HepG2 (cell line): ENCODE data around the gene DDIT4. TPM values are rescaled to one million over a fixed set of nuclear protein-coding genes. Genes with fewer than 3 reads are reported as not detected.

Experiments used
- ATAC-seq: fragments of 200-7000 bp; cut with Tn5 transposase; 3 replicates; pipeline ENCODE4 v1.9.1; 2020; ENCODE audit warnings: mild to moderate bottlenecking, moderate library complexity
- BruUV-seq: library from RNA; stranded (reverse); fragments of 400-500 nt; replicated peaks from 2 replicates; lab custom pipeline; 2021; lab: Mats Ljungman, UMichigan
- CTCF ChIA-PET: fragments of 300-600 bp; formaldehyde crosslinking; extraction: SDS; loops from one replicate; lab custom pipeline; 2021; ENCODE audit warnings: low total read pairs, inconsistent platforms, low intra/inter-chr PET ratio; lab: Yijun Ruan, JAX
- POLR2A ChIA-PET: fragments of 350-600 bp; sonication (Branson Sonifier 250); formaldehyde crosslinking; loops from one replicate; lab custom pipeline; 2020; ENCODE audit warnings: antibody characterized with exemption, inconsistent platforms; lab: Yijun Ruan, JAX
- DNase-seq: peaks from one replicate; pipeline ENCODE4 v3.0.0-alpha.2; 2015; ENCODE audit warnings: low spot score
- FAIRE-seq: peaks from 3 replicates; lab custom pipeline; 2011; peaks lifted over from hg19 to GRCh38; lab: Jason Lieb, UNC
- H2AFZ ChIP-seq: one replicate; pipeline ENCODE4 v1.6.1; 2011; ENCODE audit warnings: low read length, inconsistent platforms
- H3K27ac ChIP-seq: fragments of 300-600 bp; 3 replicates; pipeline ENCODE4 v1.8.0; 2011; ENCODE audit warnings: mixed run types, mild to moderate bottlenecking, mixed read lengths, low read length, inconsistent platforms; ENCODE audit not compliant: insufficient read depth; ENCODE audit errors: extremely low read length
- H3K27me3 ChIP-seq, 2 experiments: fragments of 200-600 bp in 1 of 2; 2 replicates in 1 of 2; 3 replicates in 1 of 2; pipeline versions ENCODE4 v1.6.0 to v1.8.0; 2011; ENCODE audit warnings: low read length in 2 of 2, mild to moderate bottlenecking in 2 of 2, moderate library complexity in 2 of 2, inconsistent platforms in 1 of 2; ENCODE audit not compliant: insufficient read depth in 2 of 2, control insufficient read depth in 1 of 2
- H3K36me3 ChIP-seq, 2 experiments: fragments of 200-600 bp in 1 of 2; replicated peaks in 1 of 2; 2 replicates in 1 of 2; 3 replicates in 1 of 2; pipeline versions ENCODE4 v1.5.1 to v1.8.0; 2011; ENCODE audit warnings: low read length in 2 of 2, inconsistent platforms in 1 of 2; ENCODE audit not compliant: insufficient read depth in 2 of 2, control insufficient read depth in 1 of 2
- H3K4me1 ChIP-seq: 2 replicates; pipeline ENCODE4 v1.5.1; 2012; ENCODE audit warnings: low read length, inconsistent platforms; ENCODE audit not compliant: insufficient read depth
- H3K4me2 ChIP-seq: 2 replicates; pipeline ENCODE4 v1.6.0; 2011; ENCODE audit warnings: low read depth, low read length, inconsistent platforms
- H3K4me3 ChIP-seq, 3 experiments: fragments of 200-600 bp in 1 of 3; sonication (generic), shearing (Covaris generic) in 1 of 3; replicated peaks in 1 of 3; 2 replicates each; pipeline ENCODE4 v1.5.1; 2011 to 2016; ENCODE audit warnings: low read length in 3 of 3, inconsistent platforms in 2 of 3, low read depth in 2 of 3, mild to moderate bottlenecking in 2 of 3, control low read depth in 1 of 3, mixed read lengths in 1 of 3; ENCODE audit not compliant: insufficient read depth in 1 of 3
- H3K79me2 ChIP-seq: one replicate; pipeline ENCODE4 v1.6.1; 2011; ENCODE audit warnings: low read length, inconsistent platforms; ENCODE audit not compliant: insufficient read depth
- H3K9ac ChIP-seq: 2 replicates; pipeline ENCODE4 v1.6.0; 2011; ENCODE audit warnings: mild to moderate bottlenecking, low read depth, low read length, inconsistent platforms; ENCODE audit not compliant: insufficient read depth
- H3K9me3 ChIP-seq: 2 replicates; pipeline ENCODE4 v1.5.1; 2012; ENCODE audit warnings: mild to moderate bottlenecking, low read length
- H4K20me1 ChIP-seq: 2 replicates; pipeline ENCODE4 v1.6.0; 2011; ENCODE audit warnings: inconsistent platforms, mild to moderate bottlenecking, low read length, moderate library complexity; ENCODE audit not compliant: insufficient read depth
- ARID2 ChIP-seq: sonication (generic); formaldehyde crosslinking; IDR thresholded peaks from 2 replicates; pipeline ENCODE4 v1.8.1; 2022; ENCODE audit warnings: mild to moderate bottlenecking, missing genetic modification reagents, borderline replicate concordance
- KDM5B ChIP-seq: sonication (generic); formaldehyde crosslinking; IDR thresholded peaks from 2 replicates; pipeline ENCODE4 v1.4.0; 2020; ENCODE audit warnings: missing genetic modification reagents, mild to moderate bottlenecking, borderline replicate concordance
- NCOA1 ChIP-seq: sonication (generic); formaldehyde crosslinking; IDR thresholded peaks from 2 replicates; pipeline ENCODE4 v1.9.0; 2021; ENCODE audit warnings: missing genetic modification reagents
- RFX5 ChIP-seq: IDR thresholded peaks from 2 replicates; pipeline ENCODE4 v1.6.1; 2011; ENCODE audit warnings: low read depth, low read length, improper control_type of control experiment
- TARDBP ChIP-seq: sonication (generic); formaldehyde crosslinking; IDR thresholded peaks from 2 replicates; pipeline ENCODE4 v1.8.0; 2022; ENCODE audit warnings: mild to moderate bottlenecking, missing genetic modification reagents
- ZNF432 ChIP-seq: sonication (generic); formaldehyde crosslinking; IDR thresholded peaks from 2 replicates; pipeline ENCODE4 v1.5.0; 2020; ENCODE audit warnings: missing genetic modification reagents, mild to moderate bottlenecking, borderline replicate concordance
- ZNF788 ChIP-seq: sonication (generic); formaldehyde crosslinking; IDR thresholded peaks from 2 replicates; pipeline ENCODE4 v1.5.0; 2020; ENCODE audit warnings: mild to moderate bottlenecking, missing genetic modification reagents, borderline replicate concordance
- WGBS: methylation state at CpG from one replicate; pipeline ENCODE4 v1.1.6; 2017; ENCODE audit warnings: low lambda C conversion rate; 5-methylcytosine and 5-hydroxymethylcytosine counted together
- in situ Hi-C: cut with HindIII; loops from 2 replicates; pipeline ENCODE4 v1.10.0; 2017; ENCODE audit warnings: low pct_unique_long_range_greater_than_20kb; ENCODE audit not compliant: extremely low pct_ligation_motif_present
- intact Hi-C: fragments of 100-400 bp; cut with micrococcal nuclease; formaldehyde crosslinking; loops from one replicate; pipeline ENCODE4 v1.10.0; 2022; ENCODE audit not compliant: unreplicated experiment
- polyA plus RNA-seq, 8 experiments: library from polyadenylated mRNA; depleted of rRNA in 3 of 8; stranded (reverse) in 7 of 8; unstranded in 1 of 8; fragments of >200 nt; fragmentation: Illumina TruSeq in 4 of 8; extraction: Trizol in 4 of 8; gene quantifications; 2 replicates each; pipeline versions ENCODE4 v1.2.1 to v1.2.3, GENCODE V29; 2011 to 2016; ENCODE audit warnings: low read depth in 4 of 8, missing spikeins in 1 of 8, mixed read lengths in 1 of 8; ENCODE audit not compliant: insufficient read depth in 1 of 8
- total RNA-seq, 5 experiments: library from RNA; depleted of rRNA; stranded (reverse); fragments of >200 nt; fragmentation: Illumina TruSeq; extraction: Trizol; gene quantifications; 2 replicates each; pipeline ENCODE4 v1.2.3, GENCODE V29; 2016; ENCODE audit warnings: low read depth in 1 of 5
- TF ChIP-seq, protein P1 (sequence below): sonication (generic); formaldehyde crosslinking; IDR thresholded peaks from 2 replicates; pipeline ENCODE4 v1.4.0; 2020; ENCODE audit warnings: low read depth, missing genetic modification reagents
- TF ChIP-seq, protein P2 (sequence below): IDR thresholded peaks from 2 replicates; pipeline ENCODE4 v1.6.1; 2018; ENCODE audit warnings: missing genetic modification reagents
- TF ChIP-seq, protein P3 (sequence below): sonication (generic); formaldehyde crosslinking; IDR thresholded peaks from 2 replicates; pipeline ENCODE4 v1.5.0; 2020; ENCODE audit warnings: mild to moderate bottlenecking, missing genetic modification reagents, moderate library complexity

Gene DDIT4
- total and polyA plus RNA-seq, 2 of the 13 experiments (the other 11 are each of a cell fraction or from before 2014, with no cell fraction given): 35.6 to 40.7 TPM

DNA sequence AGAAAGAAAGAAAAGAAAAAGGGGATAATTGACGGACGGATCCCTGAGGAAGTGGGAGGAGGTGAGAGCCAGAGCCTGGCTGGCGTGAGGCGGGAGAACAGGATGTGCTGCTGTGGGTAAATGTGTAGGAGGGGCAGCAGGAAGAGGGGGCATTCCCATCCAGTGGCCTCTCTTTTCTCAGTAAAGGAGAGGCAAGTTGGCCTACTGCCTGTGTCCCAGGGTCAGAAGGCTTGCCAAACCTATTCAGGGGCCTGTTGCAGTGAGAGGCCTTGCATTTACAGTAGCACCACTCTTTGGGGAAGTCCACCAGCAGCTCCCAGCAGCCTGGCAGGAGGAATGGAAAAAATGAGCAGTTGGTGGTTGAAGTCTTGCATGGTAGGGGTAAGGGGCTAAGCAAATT is 31.0 kb upstream of the DDIT4 start:
- no TSS peak for BruUV-seq
- Histone ChIP-seq H2AFZ (no peak overlapping the region), H3K27me3 (no peaks in the 10 kb centered on the region), H3K27ac (no peak overlapping the region), H3K9me3 (no peaks in the 10 kb centered on the region)
- ATAC-seq (no peak), DNase-seq (no peak)
- TF ChIP-seq ZNF432: no peak
- TF ChIP-seq ARID2 (CRISPR knock-in tag): no peak
- no peak for TF ChIP-seq NCOA1 (CRISPR knock-in tag)
- TF ChIP-seq KDM5B (CRISPR knock-in tag): no peak
- no peak for TF ChIP-seq ZNF788 (CRISPR knock-in tag)
- TF ChIP-seq, all 625 proteins: peak for 0
- no peak overlapping the region for H3K4me2 ChIP-seq
- H3K4me3 ChIP-seq: no peak overlapping the region
- intact Hi-C loops: no loop called here
- ChIA-PET POLR2A (no interaction called here), CTCF (interaction anchor here (2.8 kb wide), 1 partner anchor 85 kb away, joined by 12 read pairs; no protein-coding TSS in a partner anchor)
- H3K4me1 ChIP-seq: peaks cover 69% of the 10 kb centered on the region
- H4K20me1 ChIP-seq: no peaks in the 10 kb centered on the region
- WGBS: 74% methylated on average over 4 of the region's 4 CpGs
- H3K9ac ChIP-seq: no peak overlapping the region
- in situ Hi-C loops: no loop called here
- no peaks in the 10 kb centered on the region for H3K79me2 ChIP-seq
- FAIRE-seq: no peak
- H3K36me3 ChIP-seq: no peaks in the 10 kb centered on the region

DNA sequence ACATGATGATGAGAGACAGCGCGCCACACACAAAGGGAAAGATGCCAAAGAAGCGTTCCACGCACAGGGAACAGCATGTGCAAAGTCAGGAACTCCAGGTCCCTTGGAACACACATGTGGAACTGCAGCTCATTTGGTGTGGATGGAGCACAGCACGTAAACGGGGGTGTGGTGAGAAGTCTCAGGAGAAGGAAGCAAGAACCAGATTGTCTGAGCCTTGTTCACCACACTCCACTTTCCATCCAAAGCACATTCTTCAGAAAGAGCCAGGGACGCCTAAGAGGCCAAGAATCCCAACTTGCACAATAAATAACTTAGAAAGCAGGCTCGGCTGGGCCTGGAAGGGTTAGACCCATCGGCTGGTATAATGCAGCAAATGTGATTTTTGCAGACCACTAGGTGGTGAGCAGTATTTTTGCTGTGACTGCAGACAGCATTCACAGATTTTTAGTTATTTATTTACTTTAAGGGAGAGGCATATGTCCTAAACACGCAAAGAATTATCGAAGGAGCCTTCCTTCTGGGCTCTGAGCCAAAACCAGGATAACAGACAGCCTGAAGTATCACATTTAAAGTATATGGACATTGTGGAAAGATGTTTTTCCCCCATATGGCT is 29.8 kb upstream of the DDIT4 start:
- no peaks in the 10 kb centered on the region for H3K27me3 ChIP-seq
- peak overlapping the region; percentile 74 for H3K4me2 ChIP-seq
- FAIRE-seq (no peak), ATAC-seq (peak; percentile 36), DNase-seq (no peak)
- POLR2A ChIA-PET: interaction anchor here (1.3 to 3.6 kb wide), 2 partner anchors 30 to 85 kb away, joined by 3 to 15 read pairs; partner anchors contain the start of gene DDIT4
- 0 out of 2 replicates have a peak overlapping the region, but pooled peaks have one; percentile 36 for H3K9ac ChIP-seq
- H3K36me3 ChIP-seq: no peaks in the 10 kb centered on the region
- H2AFZ ChIP-seq: no peak overlapping the region
- H3K4me1 ChIP-seq: peaks cover 82% of the 10 kb centered on the region
- H3K79me2 ChIP-seq: no peaks in the 10 kb centered on the region
- WGBS: 54% methylated on average over 11 of the region's 11 CpGs
- BruUV-seq: no TSS peak
- in situ Hi-C loops: no loop called here
- H3K4me3 ChIP-seq: peak overlapping the region in 1 of 3 experiments; percentile 39; a peak in 1 of 6 replicates
- peak overlapping the region; percentile 2 for H3K27ac ChIP-seq
- no peaks in the 10 kb centered on the region for H4K20me1 ChIP-seq
- CTCF ChIA-PET: interaction anchor here (2.8 kb wide), 1 partner anchor 84 kb away, joined by 12 read pairs; no protein-coding TSS in a partner anchor
- H3K9me3 ChIP-seq: no peaks in the 10 kb centered on the region
- intact Hi-C loops: no loop called here
- TF ChIP-seq, protein P1, sequence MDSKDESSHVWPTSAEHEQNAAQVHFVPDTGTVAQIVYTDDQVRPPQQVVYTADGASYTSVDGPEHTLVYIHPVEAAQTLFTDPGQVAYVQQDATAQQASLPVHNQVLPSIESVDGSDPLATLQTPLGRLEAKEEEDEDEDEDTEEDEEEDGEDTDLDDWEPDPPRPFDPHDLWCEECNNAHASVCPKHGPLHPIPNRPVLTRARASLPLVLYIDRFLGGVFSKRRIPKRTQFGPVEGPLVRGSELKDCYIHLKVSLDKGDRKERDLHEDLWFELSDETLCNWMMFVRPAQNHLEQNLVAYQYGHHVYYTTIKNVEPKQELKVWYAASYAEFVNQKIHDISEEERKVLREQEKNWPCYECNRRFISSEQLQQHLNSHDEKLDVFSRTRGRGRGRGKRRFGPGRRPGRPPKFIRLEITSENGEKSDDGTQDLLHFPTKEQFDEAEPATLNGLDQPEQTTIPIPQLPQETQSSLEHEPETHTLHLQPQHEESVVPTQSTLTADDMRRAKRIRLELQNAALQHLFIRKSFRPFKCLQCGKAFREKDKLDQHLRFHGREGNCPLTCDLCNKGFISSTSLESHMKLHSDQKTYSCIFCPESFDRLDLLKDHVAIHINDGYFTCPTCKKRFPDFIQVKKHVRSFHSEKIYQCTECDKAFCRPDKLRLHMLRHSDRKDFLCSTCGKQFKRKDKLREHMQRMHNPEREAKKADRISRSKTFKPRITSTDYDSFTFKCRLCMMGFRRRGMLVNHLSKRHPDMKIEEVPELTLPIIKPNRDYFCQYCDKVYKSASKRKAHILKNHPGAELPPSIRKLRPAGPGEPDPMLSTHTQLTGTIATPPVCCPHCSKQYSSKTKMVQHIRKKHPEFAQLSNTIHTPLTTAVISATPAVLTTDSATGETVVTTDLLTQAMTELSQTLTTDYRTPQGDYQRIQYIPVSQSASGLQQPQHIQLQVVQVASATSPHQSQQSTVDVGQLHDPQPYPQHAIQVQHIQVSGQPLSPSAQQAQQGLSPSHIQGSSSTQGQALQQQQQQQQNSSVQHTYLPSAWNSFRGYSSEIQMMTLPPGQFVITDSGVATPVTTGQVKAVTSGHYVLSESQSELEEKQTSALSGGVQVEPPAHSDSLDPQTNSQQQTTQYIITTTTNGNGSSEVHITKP: no peak
- TF ChIP-seq, protein P2, sequence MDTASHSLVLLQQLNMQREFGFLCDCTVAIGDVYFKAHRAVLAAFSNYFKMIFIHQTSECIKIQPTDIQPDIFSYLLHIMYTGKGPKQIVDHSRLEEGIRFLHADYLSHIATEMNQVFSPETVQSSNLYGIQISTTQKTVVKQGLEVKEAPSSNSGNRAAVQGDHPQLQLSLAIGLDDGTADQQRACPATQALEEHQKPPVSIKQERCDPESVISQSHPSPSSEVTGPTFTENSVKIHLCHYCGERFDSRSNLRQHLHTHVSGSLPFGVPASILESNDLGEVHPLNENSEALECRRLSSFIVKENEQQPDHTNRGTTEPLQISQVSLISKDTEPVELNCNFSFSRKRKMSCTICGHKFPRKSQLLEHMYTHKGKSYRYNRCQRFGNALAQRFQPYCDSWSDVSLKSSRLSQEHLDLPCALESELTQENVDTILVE (CRISPR knock-in tag): no peak
- TF ChIP-seq TARDBP: 0 out of 2 replicates have a peak, but pooled peaks have one; percentile 20
- TF ChIP-seq RFX5: no peak
- TF ChIP-seq, protein P3, sequence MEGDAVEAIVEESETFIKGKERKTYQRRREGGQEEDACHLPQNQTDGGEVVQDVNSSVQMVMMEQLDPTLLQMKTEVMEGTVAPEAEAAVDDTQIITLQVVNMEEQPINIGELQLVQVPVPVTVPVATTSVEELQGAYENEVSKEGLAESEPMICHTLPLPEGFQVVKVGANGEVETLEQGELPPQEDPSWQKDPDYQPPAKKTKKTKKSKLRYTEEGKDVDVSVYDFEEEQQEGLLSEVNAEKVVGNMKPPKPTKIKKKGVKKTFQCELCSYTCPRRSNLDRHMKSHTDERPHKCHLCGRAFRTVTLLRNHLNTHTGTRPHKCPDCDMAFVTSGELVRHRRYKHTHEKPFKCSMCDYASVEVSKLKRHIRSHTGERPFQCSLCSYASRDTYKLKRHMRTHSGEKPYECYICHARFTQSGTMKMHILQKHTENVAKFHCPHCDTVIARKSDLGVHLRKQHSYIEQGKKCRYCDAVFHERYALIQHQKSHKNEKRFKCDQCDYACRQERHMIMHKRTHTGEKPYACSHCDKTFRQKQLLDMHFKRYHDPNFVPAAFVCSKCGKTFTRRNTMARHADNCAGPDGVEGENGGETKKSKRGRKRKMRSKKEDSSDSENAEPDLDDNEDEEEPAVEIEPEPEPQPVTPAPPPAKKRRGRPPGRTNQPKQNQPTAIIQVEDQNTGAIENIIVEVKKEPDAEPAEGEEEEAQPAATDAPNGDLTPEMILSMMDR (CRISPR knock-in tag): peak; percentile 14; the same call in 1 of the 2 replicates
